Astrocyte (in vitro differentiated cells and primary cell): Measurements from ENCODE around the gene DBI.

ENCODE experiments used
- EZH2 ChIP-seq: IDR thresholded peaks from 2 replicates; pipeline ENCODE4 v1.6.1; 2012; ENCODE audit warnings: mild to moderate bottlenecking, low read length, inconsistent platforms; ENCODE audit not compliant: insufficient read depth
- TF ChIP-seq, protein P1 (sequence below): IDR thresholded peaks from 2 replicates; pipeline ENCODE4 v1.5.1; 2011; ENCODE audit warnings: low read depth, mild to moderate bottlenecking, inconsistent platforms, low read length, moderate library complexity; ENCODE audit not compliant: insufficient read depth

DNA sequence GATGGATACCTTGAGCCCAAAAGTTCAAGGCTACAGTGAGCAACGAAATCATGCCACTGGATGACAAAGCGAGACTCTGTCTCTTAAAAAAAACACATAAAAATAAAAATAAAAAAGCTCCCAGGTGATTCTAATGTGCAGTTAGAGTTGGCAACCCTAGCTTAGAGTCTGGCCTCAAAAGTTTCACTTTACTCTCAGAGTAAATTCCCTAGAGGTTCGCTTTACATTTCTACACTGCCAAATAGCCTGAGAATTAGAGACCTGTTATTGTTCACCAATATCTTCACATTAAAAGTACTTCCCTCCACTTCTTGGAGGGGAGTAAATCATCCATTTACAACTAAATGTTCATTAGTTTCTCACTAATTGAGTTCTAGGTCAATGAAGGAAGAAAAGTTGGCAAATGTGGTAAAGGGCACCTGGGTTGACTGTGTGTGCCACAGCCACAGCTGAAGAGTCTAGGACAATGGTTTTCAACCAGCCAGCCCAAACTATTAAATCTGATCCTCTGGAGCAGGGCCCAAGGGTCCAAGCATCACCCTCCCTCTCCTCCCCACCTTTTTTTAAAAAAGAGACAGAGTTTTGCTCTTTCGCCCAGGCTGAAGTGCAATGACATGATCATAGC is 49.6 kb downstream of the DBI start:
- TF ChIP-seq, protein P1, sequence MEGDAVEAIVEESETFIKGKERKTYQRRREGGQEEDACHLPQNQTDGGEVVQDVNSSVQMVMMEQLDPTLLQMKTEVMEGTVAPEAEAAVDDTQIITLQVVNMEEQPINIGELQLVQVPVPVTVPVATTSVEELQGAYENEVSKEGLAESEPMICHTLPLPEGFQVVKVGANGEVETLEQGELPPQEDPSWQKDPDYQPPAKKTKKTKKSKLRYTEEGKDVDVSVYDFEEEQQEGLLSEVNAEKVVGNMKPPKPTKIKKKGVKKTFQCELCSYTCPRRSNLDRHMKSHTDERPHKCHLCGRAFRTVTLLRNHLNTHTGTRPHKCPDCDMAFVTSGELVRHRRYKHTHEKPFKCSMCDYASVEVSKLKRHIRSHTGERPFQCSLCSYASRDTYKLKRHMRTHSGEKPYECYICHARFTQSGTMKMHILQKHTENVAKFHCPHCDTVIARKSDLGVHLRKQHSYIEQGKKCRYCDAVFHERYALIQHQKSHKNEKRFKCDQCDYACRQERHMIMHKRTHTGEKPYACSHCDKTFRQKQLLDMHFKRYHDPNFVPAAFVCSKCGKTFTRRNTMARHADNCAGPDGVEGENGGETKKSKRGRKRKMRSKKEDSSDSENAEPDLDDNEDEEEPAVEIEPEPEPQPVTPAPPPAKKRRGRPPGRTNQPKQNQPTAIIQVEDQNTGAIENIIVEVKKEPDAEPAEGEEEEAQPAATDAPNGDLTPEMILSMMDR, result no peak
- no peak for TF ChIP-seq EZH2
